HG02970 (cell line): ENCODE results near the gene GLB1L2.

Source experiments
- ATAC-seq: cut with Tn5 transposase; IDR thresholded peaks from one replicate; pipeline ENCODE4 v1.9.1; 2021; ENCODE audit warnings: mild to moderate bottlenecking, moderate library complexity, moderate number of reproducible peaks; ENCODE audit not compliant: unreplicated experiment, low FRiP score

GLB1L2 gene

DNA sequence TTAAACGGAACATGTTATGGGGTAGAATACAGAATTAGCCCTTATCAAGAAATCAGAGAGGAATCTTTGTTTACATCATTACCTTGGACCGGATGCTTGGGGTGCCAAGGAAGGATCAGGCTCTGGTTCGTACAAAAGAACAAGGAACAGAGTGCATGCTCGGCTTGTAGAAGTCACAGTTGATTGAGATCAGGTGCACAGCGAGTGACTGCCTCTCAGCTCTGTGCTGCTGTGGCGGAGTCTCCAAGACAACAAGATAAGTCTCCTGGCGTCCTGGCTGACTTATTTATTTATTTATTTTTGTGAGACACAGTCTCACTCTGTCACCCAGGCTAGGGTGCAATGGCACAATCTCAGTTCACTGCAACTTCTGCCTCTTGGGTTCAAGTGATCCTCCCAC is 31.8 kb downstream of the GLB1L2 start:
- no peak for ATAC-seq

DNA sequence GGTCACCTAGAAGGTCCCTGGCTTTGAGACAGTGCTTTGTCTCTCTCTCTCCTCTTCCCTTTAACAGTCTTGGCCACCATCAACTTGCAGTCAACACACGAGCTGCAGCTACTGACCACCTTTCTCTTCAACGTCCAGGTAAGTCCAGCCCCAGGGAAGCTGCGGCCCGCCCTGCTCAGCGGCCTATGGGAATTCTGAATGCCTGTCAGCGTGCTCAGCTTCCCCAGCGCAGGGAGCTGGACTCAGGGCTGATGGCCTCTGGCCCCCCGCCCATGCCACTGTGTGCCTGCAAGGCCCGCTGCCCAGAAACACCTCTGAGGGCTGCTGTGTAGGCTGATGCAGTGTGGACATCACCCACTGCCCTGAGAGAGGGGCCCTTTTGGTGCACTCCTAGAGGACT is 32.5 kb downstream of the GLB1L2 start:
- no peak for ATAC-seq

DNA sequence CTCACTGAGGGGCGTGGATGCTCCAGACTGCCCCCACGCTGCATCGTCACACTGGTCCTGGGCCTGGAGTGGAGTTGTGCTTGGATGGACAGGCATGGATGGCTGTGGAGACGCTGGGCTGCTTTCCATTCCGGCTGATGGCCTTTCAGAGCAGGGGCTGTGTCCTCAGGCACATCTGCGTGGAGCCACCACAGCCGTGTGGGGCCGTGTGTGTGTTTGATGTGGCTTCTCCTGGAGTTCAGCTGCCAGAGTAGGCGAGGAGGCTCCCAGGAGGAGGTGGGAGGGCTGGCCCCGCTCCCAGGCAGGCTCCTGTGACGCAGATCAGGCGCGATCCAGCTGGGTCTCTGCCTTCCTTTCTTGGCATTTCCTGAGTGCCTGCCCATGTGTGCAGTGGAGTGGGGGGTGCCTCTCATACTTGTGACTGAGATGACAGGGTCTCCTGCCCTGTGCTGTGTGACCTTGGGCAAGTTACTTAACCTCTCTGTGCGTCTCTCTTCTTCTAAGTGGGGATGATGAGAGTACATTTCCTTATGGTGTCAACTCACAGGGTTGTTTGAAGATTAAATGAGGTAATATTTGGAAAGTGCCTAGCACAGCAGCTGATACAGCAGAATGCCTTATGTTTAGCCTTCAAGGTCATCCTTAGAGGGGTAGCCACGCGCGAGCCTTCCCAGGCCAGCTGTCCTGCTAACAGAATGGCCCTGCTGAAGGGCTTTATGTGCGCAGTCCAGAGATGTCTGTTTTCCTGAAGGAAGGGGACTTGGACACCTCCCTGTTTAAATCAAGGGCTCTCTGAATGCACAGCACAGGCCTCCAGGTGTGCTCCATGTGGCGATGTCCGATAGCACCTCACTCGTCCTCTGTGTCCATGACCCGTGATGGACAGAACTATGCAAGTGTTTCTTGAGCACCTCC is 33.5 kb downstream of the GLB1L2 start:
- ATAC-seq: no peak

- no peak for ATAC-seq
These were observed 34.5 kb downstream of the GLB1L2 start for GRCh38 chr11:134366254-134366653.

DNA sequence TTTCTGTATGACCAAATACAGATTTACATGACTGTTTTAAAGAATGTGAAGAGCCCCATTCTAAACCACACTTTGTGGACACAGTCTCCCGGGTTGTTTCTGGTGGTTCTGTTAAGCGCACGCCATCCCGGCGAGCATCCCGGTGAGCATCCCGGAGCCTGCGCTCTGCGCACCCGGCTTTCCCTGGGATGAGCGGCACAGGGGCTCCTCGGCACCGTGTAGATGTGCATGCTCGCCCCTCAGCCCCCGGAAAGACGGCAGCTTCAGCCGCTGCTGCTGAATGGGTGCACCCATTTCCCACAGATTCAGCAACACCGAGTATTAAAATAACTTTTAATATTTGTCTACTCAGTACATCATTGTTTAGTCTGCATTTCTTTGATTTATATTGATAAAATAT is 36.0 kb downstream of the GLB1L2 start:
- no peak for ATAC-seq

DNA sequence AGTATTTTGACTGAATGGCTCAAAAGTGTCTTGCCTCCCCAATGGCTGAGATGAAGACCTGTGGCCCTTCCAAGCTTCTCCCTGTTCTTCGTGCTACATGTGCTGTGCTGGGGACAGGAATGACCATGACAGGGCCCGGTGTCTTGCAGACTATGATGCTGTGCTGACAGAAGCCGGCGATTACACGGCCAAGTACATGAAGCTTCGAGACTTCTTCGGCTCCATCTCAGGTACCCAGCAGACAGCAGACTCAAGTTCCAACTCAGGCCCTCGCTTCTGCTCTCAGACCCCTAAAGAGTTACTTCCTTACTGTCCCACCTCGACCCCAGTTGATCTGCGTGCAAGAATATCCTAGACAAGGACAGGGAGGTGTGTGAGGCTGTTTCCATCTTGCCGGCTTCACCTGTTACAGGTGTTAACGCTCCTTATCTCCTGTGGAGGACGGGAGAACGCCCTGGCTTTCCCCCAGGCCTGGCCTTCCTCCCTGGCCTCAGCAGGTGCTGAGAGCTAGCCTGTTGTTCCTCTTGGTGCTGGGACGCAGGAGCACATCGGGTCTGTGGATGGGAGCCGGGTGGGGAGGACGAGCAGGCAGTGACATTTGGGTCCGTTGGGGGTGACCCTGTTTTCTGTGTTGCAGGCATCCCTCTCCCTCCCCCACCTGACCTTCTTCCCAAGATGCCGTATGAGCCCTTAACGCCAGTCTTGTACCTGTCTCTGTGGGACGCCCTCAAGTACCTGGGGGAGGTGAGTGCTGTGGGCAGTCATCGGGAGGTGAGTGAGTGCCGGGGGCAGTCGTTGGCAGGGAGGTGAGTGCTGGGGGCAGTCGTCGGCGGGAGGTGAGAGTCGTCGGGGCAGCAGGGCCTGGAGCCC is 38.1 kb downstream of the GLB1L2 start:
- no peak for ATAC-seq

GRCh38 chr11:134370526-134371435 is 39.0 kb downstream of the GLB1L2 start:
- ATAC-seq: no peak

GRCh38 chr11:134371436-134372185 is 39.8 kb downstream of the GLB1L2 start:
- ATAC-seq: no peak

- no peak for ATAC-seq
These were observed 40.7 kb downstream of the GLB1L2 start for GRCh38 chr11:134372536-134372935.

- ATAC-seq: no peak
These were observed 41.2 kb downstream of the GLB1L2 start for GRCh38 chr11:134372961-134373360.

DNA sequence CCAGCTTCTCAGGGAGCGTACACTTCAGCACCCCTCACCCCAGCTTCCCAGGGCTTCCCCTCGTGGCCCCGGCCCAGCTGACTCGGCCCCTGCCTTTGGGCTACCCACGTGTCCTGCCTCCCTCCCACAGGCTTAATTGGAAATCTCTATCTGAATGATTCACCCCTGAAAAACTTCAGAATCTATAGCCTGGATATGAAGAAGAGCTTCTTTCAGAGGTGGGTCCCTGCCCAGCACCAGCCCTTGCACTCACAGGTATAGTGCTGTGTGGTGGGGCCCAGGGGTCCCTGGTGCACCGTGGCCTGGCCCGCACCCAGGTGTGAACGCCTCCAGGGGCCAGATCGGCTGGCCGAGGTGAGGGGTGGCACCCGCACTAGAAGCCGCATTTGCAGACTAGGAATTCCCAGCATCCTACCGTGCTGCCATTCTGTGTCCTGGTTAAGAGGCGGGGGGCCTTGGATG is 41.8 kb downstream of the GLB1L2 start:
- ATAC-seq: no peak

DNA sequence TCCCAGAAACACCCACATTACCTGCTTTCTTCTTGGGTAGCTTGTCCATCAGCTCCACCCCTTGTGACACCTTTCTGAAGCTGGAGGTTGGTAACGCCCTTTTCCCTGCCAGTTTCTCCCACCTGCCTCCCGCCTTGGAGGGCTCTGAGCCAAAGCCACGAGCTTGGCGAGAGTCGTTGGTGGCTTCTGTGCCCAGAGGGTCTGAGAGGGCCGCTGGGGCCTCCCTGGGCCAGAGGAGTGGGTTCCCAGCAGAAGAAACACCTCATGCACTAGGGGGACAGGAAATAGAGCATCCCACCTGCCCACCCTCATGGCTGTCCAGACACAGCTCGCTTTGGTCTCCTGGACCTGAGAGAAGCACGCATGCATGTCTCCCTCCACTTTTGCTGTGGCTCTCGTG is 42.4 kb downstream of the GLB1L2 start:
- no peak for ATAC-seq

GRCh38 chr11:134374891-134375550 is 43.2 kb downstream of the GLB1L2 start:
- ATAC-seq: no peak

- no peak for ATAC-seq
These were observed 44.5 kb downstream of the GLB1L2 start for GRCh38 chr11:134376150-134376921.

DNA sequence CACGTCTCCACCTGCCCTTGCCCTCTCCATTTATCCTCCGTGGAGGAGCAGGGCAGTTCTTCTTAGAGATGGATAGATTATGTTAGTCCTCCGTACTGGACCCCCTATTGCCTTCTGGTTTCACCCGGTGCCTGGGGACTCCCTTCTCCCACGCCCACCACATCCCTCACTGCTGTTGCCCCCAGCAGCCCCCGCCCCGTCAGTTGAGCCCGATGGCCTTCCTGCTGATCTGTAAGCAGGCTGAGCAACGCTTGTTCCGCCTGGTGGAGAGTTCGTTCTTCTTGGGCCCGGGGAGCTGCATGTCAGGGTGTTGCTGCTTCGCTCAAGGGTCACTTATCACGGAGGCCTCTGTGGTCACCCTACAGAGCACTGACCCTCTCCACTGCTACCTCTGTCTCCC is 46.1 kb downstream of the GLB1L2 start:
- ATAC-seq: no peak

- ATAC-seq: no peak
These were observed 47.5 kb downstream of the GLB1L2 start for GRCh38 chr11:134379241-134379640.

- no peak for ATAC-seq
These were observed 48.4 kb downstream of the GLB1L2 start for GRCh38 chr11:134380229-134380628.

DNA sequence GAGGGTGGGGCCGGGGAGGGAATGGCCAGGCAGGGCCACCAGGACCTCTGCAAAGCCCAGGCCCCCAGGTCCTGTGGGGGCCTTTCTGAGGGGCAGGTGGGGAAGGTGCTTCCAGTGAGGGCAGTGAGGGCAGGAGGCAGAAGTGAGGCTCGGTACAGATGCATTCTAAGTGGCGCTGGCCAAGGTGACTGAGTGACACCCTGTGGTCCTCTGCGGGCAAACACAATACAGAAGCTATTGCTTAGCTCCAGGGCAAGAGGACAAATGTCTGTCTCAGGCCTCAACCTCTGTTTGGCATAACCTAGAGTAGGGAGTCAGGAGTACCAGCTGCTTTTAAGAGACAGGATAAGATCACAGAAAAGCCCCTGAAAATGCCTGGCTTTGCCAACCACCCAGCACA is 49.0 kb downstream of the GLB1L2 start:
- no peak for ATAC-seq
